GM18502 (cell line): ENCODE results near the gene KLKB1.
A peak's percentile ranks its signal among the peaks of the same experiment; 100 is the strongest.

Experiments
- ATAC-seq: cut with Tn5 transposase; IDR thresholded peaks from one replicate; pipeline ENCODE4 v1.9.1; 2021; ENCODE audit warnings: mild to moderate bottlenecking; ENCODE audit not compliant: unreplicated experiment, poor library complexity

Gene KLKB1

GRCh38 chr4:186227221-186227620, at the start of gene KLKB1:
Gene KLKB1, plus strand, starts transcription at chr4:186227507. Its CDS starts 689 bp downstream, at chr4:186228196.
- no peak for ATAC-seq

GRCh38 chr4:186188107-186188506, 39.2 kb upstream of the KLKB1 start:
- no peak for ATAC-seq

GRCh38 chr4:186189656-186190055, 37.7 kb upstream of the KLKB1 start:
- ATAC-seq: no peak

GRCh38 chr4:186190581-186191199, 36.6 kb upstream of the KLKB1 start:
- ATAC-seq: peak; percentile 37

DNA sequence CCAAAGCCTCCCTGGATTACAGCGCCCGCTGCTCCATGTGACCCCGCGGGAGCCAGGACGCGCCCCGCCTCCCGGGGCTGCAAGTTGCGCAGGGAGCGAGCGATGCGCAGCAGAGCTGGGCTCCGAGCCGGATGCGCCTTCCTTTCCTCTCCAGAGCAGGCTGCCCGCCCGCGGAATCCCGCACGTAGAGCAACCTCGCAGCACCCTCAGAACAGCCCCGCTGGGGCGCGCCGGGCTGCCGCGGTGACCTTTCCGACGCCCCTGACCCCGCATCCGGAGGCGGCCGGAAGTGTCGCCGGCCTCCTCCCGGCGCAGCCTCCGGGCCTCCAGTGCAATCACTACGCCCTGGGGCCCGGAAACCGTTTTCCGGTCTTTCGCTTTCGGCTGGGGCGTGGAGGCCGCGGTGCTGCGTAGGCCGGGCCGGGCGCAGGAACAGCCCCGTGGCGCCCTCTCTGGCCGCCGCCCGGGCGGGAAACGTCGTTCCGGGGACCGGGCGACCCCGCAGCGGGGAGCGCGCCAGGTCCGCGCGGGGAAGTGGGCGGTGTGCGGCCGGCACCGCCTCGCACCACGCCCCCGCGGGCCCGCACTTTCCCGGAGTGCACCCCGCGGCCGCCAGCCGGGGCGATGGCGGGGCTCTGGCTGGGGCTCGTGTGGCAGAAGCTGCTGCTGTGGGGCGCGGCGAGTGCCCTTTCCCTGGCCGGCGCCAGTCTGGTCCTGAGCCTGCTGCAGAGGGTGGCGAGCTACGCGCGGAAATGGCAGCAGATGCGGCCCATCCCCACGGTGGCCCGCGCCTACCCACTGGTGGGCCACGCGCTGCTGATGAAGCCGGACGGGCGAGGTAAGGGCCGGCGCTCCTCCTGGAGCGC, 35.9 kb upstream of the KLKB1 start, which contains the start of gene CYP4V2:
Gene CYP4V2, plus strand, starts transcription at position 368 of the 866 bp plus-strand sequence. Its CDS starts 257 bp downstream, at position 625.
- peak; percentile 88 for ATAC-seq

GRCh38 chr4:186192066-186192612, 35.2 kb upstream of the KLKB1 start:
- no peak for ATAC-seq

GRCh38 chr4:186193851-186194250, 33.5 kb upstream of the KLKB1 start:
- ATAC-seq: no peak

DNA sequence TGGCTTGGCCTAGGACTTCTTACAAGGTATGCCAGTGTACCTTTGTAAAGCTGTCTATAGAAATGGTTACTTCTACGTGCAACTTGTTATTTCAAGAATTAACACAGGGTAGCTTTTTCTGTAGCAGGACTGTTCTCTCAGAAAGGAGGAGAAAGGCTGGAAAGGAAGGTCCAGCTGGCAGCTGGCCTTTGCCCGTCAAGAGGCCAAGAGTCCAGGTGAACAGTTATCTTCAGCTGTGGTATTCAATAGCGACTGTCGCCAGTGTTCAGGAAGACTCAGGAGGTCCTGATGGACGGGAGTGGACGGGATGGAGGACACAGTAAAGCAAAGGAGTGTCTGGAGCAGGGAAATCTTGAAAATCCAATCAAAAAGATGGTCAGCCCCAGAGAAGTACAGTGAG, 31.2 kb upstream of the KLKB1 start:
- ATAC-seq: no peak

- ATAC-seq: no peak
Measured at GRCh38 chr4:186200516-186200915, 26.8 kb upstream of the KLKB1 start.

DNA sequence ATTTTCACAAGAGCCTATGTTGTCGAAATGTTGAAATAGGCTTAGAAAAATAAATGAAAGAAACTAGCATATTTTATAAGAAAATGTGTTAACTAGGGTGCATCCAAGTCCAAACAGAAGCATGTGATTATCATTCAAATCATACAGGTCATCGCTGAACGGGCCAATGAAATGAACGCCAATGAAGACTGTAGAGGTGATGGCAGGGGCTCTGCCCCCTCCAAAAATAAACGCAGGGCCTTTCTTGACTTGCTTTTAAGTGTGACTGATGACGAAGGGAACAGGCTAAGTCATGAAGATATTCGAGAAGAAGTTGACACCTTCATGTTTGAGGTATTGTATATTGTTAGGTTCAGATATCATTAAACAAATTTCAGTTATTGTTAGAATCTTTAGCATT, 26.3 kb upstream of the KLKB1 start:
- ATAC-seq: no peak

GRCh38 chr4:186201535-186202230, 25.6 kb upstream of the KLKB1 start:
- ATAC-seq: peak; percentile 82

DNA sequence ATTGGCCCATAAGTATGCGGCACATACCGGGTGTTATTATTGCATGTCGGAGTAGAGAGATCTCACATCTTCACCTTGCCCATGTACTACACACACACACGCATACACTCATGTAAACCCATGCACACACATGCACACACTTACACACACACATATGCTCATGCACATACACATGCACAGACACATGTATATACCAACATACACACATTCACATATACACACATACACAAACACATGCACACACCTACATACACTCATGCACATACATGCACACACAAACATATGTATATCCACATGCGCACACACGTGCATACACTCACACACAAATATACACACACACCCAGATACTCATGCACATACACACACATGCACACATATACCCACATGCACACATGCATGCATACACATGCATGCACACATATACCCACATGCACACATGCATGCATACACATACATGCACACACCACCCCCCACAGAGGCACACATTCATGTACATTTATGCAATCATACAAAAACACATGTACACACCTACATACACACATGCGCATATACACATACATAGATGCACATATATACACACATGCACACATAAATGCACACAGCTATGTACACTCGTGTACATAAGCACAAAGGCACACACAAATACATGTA, 24.7 kb upstream of the KLKB1 start:
- no peak for ATAC-seq

GRCh38 chr4:186203406-186203805, 23.9 kb upstream of the KLKB1 start:
- ATAC-seq: no peak

DNA sequence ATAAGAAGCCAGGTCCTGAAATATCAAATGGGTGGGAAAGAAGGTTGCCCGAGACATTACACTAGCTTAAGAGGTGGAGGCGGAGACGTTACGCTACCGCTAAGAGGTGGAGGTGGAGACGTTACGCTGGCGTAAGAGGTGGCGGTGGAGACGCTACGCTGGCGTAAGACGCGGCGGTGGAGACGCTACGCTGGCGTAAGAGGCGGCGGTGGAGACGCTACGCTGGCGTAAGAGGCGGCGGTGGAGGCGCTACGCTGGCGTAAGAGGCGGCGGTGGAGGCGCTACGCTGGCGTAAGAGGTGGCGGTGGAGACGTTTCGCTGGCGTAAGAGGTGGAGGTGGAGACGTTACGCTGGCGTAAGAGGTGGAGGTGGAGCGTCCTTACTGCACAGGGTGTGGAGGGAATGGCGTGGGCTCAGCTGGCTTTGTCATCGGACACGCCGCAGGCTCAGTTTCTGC, 23.2 kb upstream of the KLKB1 start:
- ATAC-seq: peak; percentile 82

GRCh38 chr4:186204686-186205085, 22.6 kb upstream of the KLKB1 start:
- ATAC-seq: no peak

DNA sequence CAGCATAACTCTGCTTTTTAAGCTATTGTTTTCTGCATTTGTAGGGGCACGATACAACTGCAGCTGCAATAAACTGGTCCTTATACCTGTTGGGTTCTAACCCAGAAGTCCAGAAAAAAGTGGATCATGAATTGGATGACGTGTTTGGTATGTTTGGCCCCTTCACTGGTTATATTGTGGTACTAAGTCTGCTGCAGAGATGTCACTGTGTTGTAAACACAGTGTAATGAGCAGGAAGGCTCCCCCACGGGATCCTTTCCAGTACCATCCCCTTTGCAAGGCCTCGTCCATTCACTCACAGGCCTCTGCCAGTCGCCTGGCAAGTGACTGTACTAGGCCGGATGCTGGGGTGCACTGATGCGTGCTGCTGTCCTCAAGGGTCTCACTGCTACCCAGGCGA, 22.2 kb upstream of the KLKB1 start:
- no peak for ATAC-seq

DNA sequence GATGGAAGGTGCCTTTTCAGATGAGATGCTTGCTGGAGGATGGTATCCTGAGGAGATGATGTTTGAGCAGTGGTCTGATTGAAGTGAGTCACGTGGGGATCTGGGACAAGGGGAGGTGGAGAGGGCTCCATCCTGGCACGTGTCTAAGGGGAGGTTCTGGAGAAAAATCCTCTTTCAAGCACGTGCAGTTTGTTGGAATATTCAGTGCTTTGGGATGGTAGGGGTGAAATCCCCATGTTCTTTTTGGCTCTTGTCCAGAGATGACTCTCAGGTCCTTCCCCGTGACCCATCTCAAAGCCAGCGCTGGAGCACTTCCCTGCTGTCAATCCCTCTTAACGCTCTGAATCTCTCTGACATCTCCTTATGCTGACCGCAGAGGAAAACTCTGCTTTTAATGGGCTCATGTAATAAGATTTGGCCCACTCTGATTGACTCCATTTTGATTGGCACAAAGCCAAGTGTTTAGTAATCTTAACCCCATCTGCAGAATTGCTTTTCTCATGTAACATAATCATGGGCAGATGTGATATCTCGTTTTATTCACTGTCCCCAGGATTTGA, 10.8 kb upstream of the KLKB1 start:
- ATAC-seq: no peak

GRCh38 chr4:186217733-186218293, 9.5 kb upstream of the KLKB1 start:
- no peak for ATAC-seq

GRCh38 chr4:186221624-186222023, 5.7 kb upstream of the KLKB1 start:
- no peak for ATAC-seq

- no peak for ATAC-seq
Measured at GRCh38 chr4:186225848-186226247, 1.5 kb upstream of the KLKB1 start.
